ENCODE measurements around the gene ADAMTSL2.

Gene ADAMTSL2

GRCh38 chr9:133546287-133546680 lies 11.8 kb downstream of the ADAMTSL2 start:
- no peak overlapping the region for H3K27ac ChIP-seq
- TF ChIP-seq, protein P1, sequence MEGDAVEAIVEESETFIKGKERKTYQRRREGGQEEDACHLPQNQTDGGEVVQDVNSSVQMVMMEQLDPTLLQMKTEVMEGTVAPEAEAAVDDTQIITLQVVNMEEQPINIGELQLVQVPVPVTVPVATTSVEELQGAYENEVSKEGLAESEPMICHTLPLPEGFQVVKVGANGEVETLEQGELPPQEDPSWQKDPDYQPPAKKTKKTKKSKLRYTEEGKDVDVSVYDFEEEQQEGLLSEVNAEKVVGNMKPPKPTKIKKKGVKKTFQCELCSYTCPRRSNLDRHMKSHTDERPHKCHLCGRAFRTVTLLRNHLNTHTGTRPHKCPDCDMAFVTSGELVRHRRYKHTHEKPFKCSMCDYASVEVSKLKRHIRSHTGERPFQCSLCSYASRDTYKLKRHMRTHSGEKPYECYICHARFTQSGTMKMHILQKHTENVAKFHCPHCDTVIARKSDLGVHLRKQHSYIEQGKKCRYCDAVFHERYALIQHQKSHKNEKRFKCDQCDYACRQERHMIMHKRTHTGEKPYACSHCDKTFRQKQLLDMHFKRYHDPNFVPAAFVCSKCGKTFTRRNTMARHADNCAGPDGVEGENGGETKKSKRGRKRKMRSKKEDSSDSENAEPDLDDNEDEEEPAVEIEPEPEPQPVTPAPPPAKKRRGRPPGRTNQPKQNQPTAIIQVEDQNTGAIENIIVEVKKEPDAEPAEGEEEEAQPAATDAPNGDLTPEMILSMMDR (conservative IDR thresholded peaks at IDR 0.05), result no peak
- no peak for TF ChIP-seq ZFX (IDR thresholded peaks at IDR 0.05)

DNA sequence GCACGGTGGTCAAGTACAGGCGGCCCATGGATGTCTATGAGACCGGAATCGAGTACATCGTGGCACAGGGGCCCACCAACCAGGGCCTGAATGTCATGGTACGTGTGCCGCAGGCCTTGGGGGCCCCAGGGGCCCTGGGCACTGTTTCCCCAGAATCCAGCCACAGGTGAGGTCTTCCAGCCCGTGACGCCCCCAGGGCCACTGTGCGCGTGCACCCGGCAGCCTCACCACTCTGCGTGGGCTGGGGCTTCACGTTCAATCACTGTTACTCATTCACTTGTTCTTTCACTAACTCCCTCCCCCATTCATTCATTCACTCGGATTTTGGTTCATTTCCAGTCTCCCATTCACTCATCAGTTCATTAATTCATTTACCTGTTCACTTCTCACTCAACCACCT lies 12.6 kb downstream of the ADAMTSL2 start:
- H3K27ac ChIP-seq, result no peak overlapping the region
- TF ChIP-seq, protein P1 (conservative IDR thresholded peaks at IDR 0.05), result no peak
- TF ChIP-seq ZFX (IDR thresholded peaks at IDR 0.05), result no peak

DNA sequence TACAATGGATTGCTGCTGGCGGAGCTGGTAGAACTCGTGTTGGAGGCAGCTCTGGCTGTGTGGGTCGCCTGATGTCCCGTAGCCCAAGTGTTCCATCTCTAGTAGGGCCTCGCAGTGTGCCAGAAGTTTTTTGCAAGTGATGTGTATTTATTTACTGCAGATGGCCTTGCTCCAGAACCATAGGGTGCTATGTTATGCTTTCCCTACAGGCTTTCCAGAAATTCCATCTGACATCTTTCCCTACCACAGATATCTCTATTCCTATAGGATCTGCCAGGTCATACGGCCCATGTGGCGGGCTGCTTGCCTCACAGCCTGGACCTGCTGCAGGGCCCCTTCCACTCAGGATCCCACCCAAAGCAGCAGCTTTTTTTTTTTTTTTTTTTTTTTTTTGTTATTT lies 16.9 kb downstream of the ADAMTSL2 start:
- TF ChIP-seq, protein P1 (conservative IDR thresholded peaks at IDR 0.05), result no peak
- TF ChIP-seq ZFX (IDR thresholded peaks at IDR 0.05), result no peak
- no peak overlapping the region for H3K27ac ChIP-seq

DNA sequence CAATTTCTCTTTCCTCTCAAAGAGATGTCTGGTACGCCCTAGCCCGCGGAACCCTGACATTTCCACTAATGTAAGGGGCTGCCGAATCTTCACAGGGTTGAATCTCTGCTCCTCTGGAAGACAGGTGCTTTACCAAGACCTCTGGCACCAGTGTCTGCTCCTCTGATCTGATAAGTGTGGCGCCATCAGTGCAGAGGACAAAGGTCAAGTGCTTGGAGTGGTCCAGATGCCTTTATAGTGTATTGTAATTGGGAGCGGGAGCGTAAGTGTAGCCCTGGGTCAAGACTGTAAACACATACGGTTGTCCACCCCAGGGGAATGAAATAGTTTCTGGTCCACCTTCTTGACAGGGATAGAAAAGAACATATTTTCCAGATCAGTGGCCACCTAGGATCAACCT lies 17.7 kb downstream of the ADAMTSL2 start:
- TF ChIP-seq, protein P1 (conservative IDR thresholded peaks at IDR 0.05), result no peak
- no peak for TF ChIP-seq ZFX (IDR thresholded peaks at IDR 0.05)
- H3K27ac ChIP-seq, result no peak overlapping the region

GRCh38 chr9:133553123-133553522 lies 18.6 kb downstream of the ADAMTSL2 start:
- no peak overlapping the region for H3K27ac ChIP-seq
- TF ChIP-seq, protein P1 (conservative IDR thresholded peaks at IDR 0.05), result no peak
- TF ChIP-seq ZFX (IDR thresholded peaks at IDR 0.05), result no peak

GRCh38 chr9:133553973-133554713 lies 19.6 kb downstream of the ADAMTSL2 start:
- TF ChIP-seq, protein P1 (conservative IDR thresholded peaks at IDR 0.05), result no peak
- no peak for TF ChIP-seq ZFX (IDR thresholded peaks at IDR 0.05)
- no peak overlapping the region for H3K27ac ChIP-seq

DNA sequence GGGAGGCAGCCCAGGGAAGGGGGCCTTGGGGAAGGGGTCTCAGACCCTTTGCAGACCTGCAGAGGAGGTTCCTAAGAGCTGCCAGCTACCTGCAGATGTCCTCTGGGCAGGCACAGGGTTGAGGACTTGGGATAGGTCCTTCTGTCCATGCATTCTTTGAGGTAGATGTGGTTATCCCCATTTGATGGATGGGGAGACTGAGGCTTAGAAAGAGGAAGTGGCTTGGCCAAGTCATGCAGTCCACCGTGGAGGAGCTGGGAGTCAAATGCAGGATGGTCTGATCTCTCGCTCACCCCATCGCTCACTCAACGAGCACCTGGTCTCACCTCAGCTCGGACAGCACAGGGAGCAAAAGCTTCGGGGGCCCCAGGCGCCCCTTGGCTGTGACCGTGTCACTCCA lies 20.2 kb downstream of the ADAMTSL2 start:
- H3K27ac ChIP-seq, result no peak overlapping the region
- TF ChIP-seq, protein P1 (conservative IDR thresholded peaks at IDR 0.05), result no peak
- TF ChIP-seq ZFX (IDR thresholded peaks at IDR 0.05), result no peak
